Osteocyte (in vitro differentiated cells): ENCODE measurements around the gene CCDC89. TPM values are rescaled to one million over a fixed set of nuclear protein-coding genes. Genes with fewer than 3 reads are reported as not detected.
A peak's percentile ranks its signal among the peaks of the same experiment; 100 is the strongest.

ENCODE experiments used
- DNase-seq: peaks from one replicate; pipeline ENCODE4 v3.0.0; 2021; ENCODE audit warnings: mixed read lengths; ENCODE audit not compliant: unreplicated experiment; ENCODE audit errors: extremely low spot score
- H3K27ac Mint-ChIP-seq: one replicate; pipeline ENCODE4 v1.8.0; 2021; ENCODE audit warnings: mild to moderate bottlenecking, mixed read lengths; ENCODE audit not compliant: unreplicated experiment
- H3K27me3 Mint-ChIP-seq: one replicate; pipeline ENCODE4 v1.8.0; 2021; ENCODE audit warnings: mixed read lengths; ENCODE audit not compliant: unreplicated experiment
- H3K36me3 Mint-ChIP-seq: one replicate; pipeline ENCODE4 v1.8.0; 2021; ENCODE audit warnings: mixed read lengths; ENCODE audit not compliant: unreplicated experiment
- H3K4me1 Mint-ChIP-seq: one replicate; pipeline ENCODE4 v1.8.0; 2021; ENCODE audit warnings: mixed read lengths; ENCODE audit not compliant: unreplicated experiment
- H3K4me3 Mint-ChIP-seq: one replicate; pipeline ENCODE4 v1.8.0; 2021; ENCODE audit warnings: mild to moderate bottlenecking, moderate library complexity, mixed read lengths; ENCODE audit not compliant: unreplicated experiment
- H3K9me3 Mint-ChIP-seq: one replicate; pipeline ENCODE4 v1.8.0; 2021; ENCODE audit warnings: mixed read lengths; ENCODE audit not compliant: unreplicated experiment
- total RNA-seq: library from RNA; stranded (reverse); gene quantifications from 2 replicates; pipeline ENCODE4 v1.2.1, GENCODE V29; 2021
- TF ChIP-seq, protein P1 (sequence below): fragments of 200-600 bp; sonication (generic); IDR thresholded peaks from 2 replicates; pipeline ENCODE4 v1.5.0; 2021; ENCODE audit warnings: antibody characterized with exemption, mild to moderate bottlenecking, moderate library complexity

Gene CCDC89
- total RNA-seq, 1 donor from 2014 or later = not detected

DNA sequence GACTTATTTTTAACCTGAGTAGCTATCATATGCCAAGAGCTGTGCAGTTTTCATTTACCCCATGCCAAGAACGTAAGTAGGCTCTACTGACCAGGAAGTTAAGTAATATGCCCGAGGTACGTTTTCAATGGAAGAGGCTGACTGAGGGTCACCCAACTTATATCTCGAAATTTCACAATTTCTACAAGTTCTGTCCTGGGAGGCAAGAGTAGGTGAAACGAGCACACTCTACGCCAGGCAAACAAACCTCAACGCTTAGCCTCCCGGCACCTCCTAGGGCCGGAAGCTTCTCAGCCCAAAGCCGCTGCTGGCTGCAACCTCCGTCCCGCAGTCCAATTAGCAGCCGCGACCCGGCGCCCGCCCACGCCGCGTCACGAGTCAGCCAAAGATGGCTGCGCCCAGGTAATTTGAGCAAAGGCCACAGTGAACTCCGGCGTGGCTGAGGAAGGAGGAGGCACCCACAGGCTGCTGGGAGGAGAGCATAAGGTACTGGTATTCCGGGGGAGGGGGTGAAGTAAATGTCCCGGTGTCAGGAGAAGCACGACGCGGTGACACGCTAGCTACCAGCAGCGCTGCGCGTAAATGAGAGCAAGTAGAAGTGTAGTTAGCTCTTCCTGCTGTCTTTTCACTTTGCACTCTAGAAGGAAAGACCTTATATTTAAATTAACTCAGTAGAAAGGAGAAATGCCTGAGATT lies 38.2 kb downstream of the CCDC89 start, which contains the start of gene TMEM126A:
TSS of gene TMEM126A (plus strand) at position 364 of the 696 bp plus-strand sequence. CDS start 2,289 bp downstream, outside the sequence.
- Mint-ChIP-seq H3K9me3 (no peaks in the 10 kb centered on the region), H3K36me3 (no peaks in the 10 kb centered on the region), H3K27ac (peak within 1 kb of the TSS; percentile 95), H3K4me1 (peaks cover 20% of the 10 kb centered on the region), H3K27me3 (peaks cover 27% of the 10 kb centered on the region), H3K4me3 (peak within 1 kb of the TSS; percentile 92)
- TF ChIP-seq, protein P1, sequence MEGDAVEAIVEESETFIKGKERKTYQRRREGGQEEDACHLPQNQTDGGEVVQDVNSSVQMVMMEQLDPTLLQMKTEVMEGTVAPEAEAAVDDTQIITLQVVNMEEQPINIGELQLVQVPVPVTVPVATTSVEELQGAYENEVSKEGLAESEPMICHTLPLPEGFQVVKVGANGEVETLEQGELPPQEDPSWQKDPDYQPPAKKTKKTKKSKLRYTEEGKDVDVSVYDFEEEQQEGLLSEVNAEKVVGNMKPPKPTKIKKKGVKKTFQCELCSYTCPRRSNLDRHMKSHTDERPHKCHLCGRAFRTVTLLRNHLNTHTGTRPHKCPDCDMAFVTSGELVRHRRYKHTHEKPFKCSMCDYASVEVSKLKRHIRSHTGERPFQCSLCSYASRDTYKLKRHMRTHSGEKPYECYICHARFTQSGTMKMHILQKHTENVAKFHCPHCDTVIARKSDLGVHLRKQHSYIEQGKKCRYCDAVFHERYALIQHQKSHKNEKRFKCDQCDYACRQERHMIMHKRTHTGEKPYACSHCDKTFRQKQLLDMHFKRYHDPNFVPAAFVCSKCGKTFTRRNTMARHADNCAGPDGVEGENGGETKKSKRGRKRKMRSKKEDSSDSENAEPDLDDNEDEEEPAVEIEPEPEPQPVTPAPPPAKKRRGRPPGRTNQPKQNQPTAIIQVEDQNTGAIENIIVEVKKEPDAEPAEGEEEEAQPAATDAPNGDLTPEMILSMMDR = no peak
- DNase-seq = peak; percentile 93

DNA sequence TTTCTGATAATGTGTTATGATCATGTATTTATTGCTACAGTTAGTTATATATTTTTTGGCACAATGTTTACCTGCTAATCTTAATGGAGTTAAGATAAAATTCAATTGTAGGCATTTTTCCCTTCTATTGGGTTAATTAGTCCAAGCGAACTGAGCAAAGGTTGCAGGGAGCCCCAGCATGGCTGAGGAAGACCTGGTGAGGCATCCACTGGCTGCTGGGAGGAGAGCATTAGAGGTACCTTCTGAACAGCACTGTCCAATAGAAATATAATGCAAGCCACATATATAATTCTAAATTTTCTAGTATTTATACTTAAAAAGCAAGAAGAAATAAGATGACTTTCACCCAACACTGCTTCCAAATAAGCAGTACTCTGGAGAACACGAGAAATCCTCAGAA lies 38.9 kb downstream of the CCDC89 start:
- TF ChIP-seq, protein P1 = no peak
- Mint-ChIP-seq H3K4me3 (peak overlapping the region; percentile 92), H3K27me3 (peaks cover 33% of the 10 kb centered on the region)

DNA sequence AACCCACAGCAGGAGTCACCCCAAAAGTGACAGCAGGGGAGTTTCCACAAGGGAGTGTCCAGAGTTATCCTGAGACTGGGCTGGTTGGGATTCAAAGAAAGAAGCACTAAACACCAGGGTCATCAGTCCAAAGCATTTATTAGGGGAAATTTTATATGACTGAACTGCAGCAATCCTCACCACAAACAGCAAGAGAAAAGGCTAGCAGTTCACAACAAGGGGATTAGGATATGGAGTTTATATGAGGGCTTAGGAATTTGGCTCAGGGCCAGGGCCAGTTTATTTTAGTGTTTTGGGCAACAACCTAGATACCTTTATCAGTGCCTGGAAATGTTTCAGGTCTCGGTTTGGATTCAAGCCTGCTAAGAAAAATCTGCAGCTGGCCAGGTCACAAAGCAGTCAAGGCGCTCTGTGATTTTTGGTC lies 42.8 kb downstream of the CCDC89 start:
- no peak overlapping the region for H3K4me3 Mint-ChIP-seq
- H3K4me1 Mint-ChIP-seq = peaks cover 4% of the 10 kb centered on the region
- H3K9me3 Mint-ChIP-seq = no peaks in the 10 kb centered on the region
- no peak overlapping the region for H3K27ac Mint-ChIP-seq
- peaks cover 56% of the 10 kb centered on the region for H3K27me3 Mint-ChIP-seq
- DNase-seq = no peak
- TF ChIP-seq, protein P1 = no peak
- H3K36me3 Mint-ChIP-seq = peaks cover 10% of the 10 kb centered on the region

More for the DNA sequence above, 38.9 kb downstream of the CCDC89 start:
- H3K9me3 Mint-ChIP-seq = no peaks in the 10 kb centered on the region
- H3K27ac Mint-ChIP-seq = peak overlapping the region; percentile 95
- H3K4me1 Mint-ChIP-seq = peaks cover 20% of the 10 kb centered on the region
- no peak for DNase-seq
- H3K36me3 Mint-ChIP-seq = no peaks in the 10 kb centered on the region

DNA sequence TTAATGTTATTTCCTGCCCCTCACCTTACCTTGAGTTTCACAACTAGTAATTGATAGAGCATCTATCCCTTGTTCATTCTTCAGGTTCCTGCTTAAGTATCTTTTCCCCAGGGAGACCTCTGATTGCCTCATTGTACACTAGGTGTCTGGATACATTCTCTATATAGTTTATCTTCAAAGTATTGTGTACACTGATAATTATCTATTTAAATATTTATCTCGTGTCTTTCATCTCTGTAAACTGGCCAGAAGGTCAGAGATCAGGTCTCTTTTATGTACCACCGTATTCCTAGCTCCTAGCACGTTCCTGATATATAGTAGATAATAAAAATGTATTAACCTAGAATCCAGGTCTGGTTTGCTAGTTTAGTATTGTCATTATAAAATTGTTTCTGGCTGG lies 51.2 kb downstream of the CCDC89 start:
- H3K4me3 Mint-ChIP-seq = no peak overlapping the region
- peaks cover 1% of the 10 kb centered on the region for H3K4me1 Mint-ChIP-seq
- peaks cover under 1% of the 10 kb centered on the region for H3K27me3 Mint-ChIP-seq
- no peak overlapping the region for H3K27ac Mint-ChIP-seq
- DNase-seq = no peak
- TF ChIP-seq, protein P1 = no peak
- H3K36me3 Mint-ChIP-seq = peaks cover 32% of the 10 kb centered on the region
- H3K9me3 Mint-ChIP-seq = no peaks in the 10 kb centered on the region

Other genes starting within 250 kb of the CCDC89 start
- 1.2 and 2.1 TPM in 2 replicates for gene DLG2, start 58.9 kb downstream of the CCDC89 start, total RNA-seq
- 44.3 and 49.0 TPM in 2 replicates for gene TMEM126B, start 57.6 kb downstream of the CCDC89 start, total RNA-seq
- gene TMEM126A, start 38.2 kb downstream of the CCDC89 start, total RNA-seq = 25.0 and 28.9 TPM in 2 replicates
- gene CREBZF, start 21.1 kb downstream of the CCDC89 start, total RNA-seq = 38.0 and 44.7 TPM in 2 replicates
- 4.0 and 5.1 TPM in 2 replicates for gene SYTL2, start 124.9 kb upstream of the CCDC89 start, total RNA-seq
- gene CCDC83, start 169.2 kb upstream of the CCDC89 start, total RNA-seq = not detected in 2 replicates